K562 (cell line): ENCODE data around the gene TCP10L. TPM values are rescaled to one million over a fixed set of nuclear protein-coding genes. Genes with fewer than 3 reads are reported as not detected.

ENCODE experiments used
- EP400 ChIP-seq: fragments of 450-650 bp; IDR thresholded peaks from 2 replicates; pipeline ENCODE4 v1.6.1; 2017; ENCODE audit warnings: antibody characterized with exemption, mild to moderate bottlenecking, moderate library complexity
- RBM22 ChIP-seq: fragments of 200-400 bp; formaldehyde crosslinking; IDR thresholded peaks from 2 replicates; pipeline ENCODE4 v1.6.1; 2018; ENCODE audit warnings: low read length, low read depth; ENCODE audit not compliant: poor library complexity, severe bottlenecking
- U2AF1 ChIP-seq: fragments of 200-400 bp; formaldehyde crosslinking; optimal IDR thresholded peaks from 2 replicates; pipeline ENCODE3; 2017; ENCODE audit warnings: mild to moderate bottlenecking, low read depth, low read length, moderate library complexity
- ZNF76 ChIP-seq: fragments of 250-450 bp; sonication (Bioruptor Pico); IDR thresholded peaks from 2 replicates; pipeline ENCODE4 v1.4.0; 2020; ENCODE audit warnings: mild to moderate bottlenecking, moderate library complexity, borderline replicate concordance
- polyA plus RNA-seq, 8 experiments: library from polyadenylated mRNA; depleted of rRNA in 4 of 8; stranded (reverse) in 5 of 8; unstranded in 3 of 8; fragments of >200 nt; fragmentation: Nextera tagmentation in 2 of 8; fragmentation: Illumina TruSeq in 1 of 8; extraction: Ambion mirVana in 2 of 8; extraction: Trizol in 1 of 8; gene quantifications; 2 replicates each; pipeline versions ENCODE4 v1.2.1 to v1.2.3, GENCODE V29; 2011 to 2014; ENCODE audit warnings: inconsistent platforms in 1 of 8, missing spikeins in 1 of 8
- total RNA-seq, 7 experiments: library from RNA; depleted of rRNA in 6 of 7; stranded (reverse); fragments of >200 nt in 6 of 7; fragmentation: Illumina TruSeq in 2 of 7; extraction: Trizol in 2 of 7; gene quantifications; 2 replicates each; pipeline versions ENCODE4 v1.2.1 to v1.2.3, GENCODE V29; 2011 to 2021; ENCODE audit warnings: low replicate concordance in 1 of 7
- TF ChIP-seq, protein P1 (sequence below): fragments of 450-650 bp; IDR thresholded peaks from 2 replicates; pipeline ENCODE4 v1.6.1; 2016; ENCODE audit warnings: low read depth
- TF ChIP-seq, protein P2 (sequence below): fragments of 200-600 bp; sonication (generic); IDR thresholded peaks from one replicate; pipeline ENCODE4 v1.6.1; 2012; ENCODE audit warnings: mild to moderate bottlenecking, low read depth, low read length, inconsistent platforms

TCP10L gene
- total and polyA plus RNA-seq, 9 of the 15 experiments (the other 6 are each of a cell fraction or from before 2014, with no cell fraction given): 0.34 to 0.91 (median 0.56) TPM; not detected in 2

DNA sequence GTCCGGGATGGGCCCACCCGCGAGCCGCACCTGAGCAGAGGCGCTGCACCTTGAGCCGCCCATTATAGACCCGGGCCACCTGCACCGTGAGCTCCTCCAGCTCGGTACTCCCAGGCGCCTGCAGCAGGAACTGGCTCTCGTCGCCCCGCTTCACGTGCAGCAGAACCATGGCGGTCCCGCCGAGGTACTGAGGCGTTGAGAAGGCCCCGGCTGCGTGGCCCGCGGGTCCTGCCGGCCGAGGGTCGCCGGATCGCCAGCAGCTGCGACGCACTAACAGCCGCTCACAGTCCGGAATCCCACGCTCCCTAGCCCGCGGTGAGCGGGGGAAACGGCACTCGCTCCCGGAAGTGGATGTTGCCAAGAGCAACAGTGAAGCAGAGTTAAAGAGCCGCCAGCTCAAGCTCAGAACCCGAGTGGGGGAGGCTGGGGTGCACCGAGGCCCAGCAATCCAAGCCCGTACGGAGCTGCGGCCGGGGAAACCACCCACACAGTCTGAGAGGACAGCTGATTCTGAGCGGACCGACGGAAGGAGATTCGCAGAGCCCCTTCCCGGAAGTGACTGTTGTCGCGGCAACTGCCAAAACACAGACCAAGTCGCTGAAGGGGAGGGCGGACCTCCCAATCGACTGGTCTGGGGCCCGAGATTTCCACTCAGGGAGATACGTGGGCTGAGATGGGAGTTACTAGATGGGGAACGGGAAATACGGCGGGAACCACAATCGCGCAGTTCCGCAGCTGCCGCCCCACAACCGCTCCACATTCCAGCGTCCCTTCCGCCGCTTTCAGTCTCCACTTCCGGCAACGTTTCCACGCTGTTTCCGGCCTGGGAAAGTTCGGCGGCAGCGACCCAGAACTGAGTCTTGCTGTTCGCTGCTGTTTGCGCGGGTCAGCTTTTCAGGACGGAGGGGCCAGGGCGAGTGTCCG, 27.0 kb upstream of the TCP10L start, which contains the start of gene CFAP298 (continued):
- TF ChIP-seq, protein P1, sequence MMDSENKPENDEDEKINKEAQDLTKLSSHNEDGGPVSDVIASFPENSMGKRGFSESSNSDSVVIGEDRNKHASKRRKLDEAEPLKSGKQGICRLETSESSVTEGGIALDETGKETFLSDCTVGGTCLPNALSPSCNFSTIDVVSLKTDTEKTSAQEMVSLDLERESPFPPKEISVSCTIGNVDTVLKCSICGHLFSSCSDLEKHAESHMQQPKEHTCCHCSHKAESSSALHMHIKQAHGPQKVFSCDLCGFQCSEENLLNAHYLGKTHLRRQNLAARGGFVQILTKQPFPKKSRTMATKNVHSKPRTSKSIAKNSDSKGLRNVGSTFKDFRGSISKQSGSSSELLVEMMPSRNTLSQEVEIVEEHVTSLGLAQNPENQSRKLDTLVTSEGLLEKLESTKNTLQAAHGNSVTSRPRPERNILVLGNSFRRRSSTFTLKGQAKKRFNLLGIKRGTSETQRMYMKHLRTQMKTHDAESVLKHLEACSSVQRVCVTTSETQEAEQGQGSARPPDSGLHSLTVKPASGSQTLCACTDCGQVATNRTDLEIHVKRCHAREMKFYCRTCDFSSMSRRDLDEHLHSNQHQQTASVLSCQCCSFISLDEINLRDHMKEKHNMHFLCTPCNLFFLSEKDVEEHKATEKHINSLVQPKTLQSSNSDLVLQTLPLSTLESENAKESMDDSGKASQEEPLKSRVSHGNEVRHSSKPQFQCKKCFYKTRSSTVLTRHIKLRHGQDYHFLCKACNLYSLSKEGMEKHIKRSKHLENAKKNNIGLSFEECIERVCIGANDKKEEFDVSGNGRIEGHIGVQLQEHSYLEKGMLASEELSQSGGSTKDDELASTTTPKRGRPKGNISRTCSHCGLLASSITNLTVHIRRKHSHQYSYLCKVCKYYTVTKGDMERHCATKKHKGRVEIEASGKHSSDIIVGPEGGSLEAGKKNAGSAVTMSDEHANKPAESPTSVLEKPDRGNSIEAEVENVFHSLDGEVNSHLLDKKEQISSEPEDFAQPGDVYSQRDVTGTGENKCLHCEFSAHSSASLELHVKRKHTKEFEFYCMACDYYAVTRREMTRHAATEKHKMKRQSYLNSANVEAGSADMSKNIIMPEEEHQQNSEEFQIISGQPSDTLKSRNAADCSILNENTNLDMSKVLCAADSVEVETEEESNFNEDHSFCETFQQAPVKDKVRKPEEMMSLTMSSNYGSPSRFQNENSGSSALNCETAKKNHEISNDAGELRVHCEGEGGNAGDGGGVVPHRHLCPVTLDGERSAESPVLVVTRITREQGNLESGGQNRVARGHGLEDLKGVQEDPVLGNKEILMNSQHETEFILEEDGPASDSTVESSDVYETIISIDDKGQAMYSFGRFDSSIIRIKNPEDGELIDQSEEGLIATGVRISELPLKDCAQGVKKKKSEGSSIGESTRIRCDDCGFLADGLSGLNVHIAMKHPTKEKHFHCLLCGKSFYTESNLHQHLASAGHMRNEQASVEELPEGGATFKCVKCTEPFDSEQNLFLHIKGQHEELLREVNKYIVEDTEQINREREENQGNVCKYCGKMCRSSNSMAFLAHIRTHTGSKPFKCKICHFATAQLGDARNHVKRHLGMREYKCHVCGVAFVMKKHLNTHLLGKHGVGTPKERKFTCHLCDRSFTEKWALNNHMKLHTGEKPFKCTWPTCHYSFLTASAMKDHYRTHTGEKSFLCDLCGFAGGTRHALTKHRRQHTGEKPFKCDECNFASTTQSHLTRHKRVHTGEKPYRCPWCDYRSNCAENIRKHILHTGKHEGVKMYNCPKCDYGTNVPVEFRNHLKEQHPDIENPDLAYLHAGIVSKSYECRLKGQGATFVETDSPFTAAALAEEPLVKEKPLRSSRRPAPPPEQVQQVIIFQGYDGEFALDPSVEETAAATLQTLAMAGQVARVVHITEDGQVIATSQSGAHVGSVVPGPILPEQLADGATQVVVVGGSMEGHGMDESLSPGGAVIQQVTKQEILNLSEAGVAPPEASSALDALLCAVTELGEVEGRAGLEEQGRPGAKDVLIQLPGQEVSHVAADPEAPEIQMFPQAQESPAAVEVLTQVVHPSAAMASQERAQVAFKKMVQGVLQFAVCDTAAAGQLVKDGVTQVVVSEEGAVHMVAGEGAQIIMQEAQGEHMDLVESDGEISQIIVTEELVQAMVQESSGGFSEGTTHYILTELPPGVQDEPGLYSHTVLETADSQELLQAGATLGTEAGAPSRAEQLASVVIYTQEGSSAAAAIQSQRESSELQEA: peak; percentile 34; the same call in 1 of the 2 replicates
- peak; percentile 94 for TF ChIP-seq EP400
- TF ChIP-seq ZNF76 (CRISPR knock-in tag): peak; percentile 9; the same call in 1 of the 2 replicates
- TF ChIP-seq RBM22: peak; percentile 97
- no peak for TF ChIP-seq U2AF1
- TF ChIP-seq, protein P2, sequence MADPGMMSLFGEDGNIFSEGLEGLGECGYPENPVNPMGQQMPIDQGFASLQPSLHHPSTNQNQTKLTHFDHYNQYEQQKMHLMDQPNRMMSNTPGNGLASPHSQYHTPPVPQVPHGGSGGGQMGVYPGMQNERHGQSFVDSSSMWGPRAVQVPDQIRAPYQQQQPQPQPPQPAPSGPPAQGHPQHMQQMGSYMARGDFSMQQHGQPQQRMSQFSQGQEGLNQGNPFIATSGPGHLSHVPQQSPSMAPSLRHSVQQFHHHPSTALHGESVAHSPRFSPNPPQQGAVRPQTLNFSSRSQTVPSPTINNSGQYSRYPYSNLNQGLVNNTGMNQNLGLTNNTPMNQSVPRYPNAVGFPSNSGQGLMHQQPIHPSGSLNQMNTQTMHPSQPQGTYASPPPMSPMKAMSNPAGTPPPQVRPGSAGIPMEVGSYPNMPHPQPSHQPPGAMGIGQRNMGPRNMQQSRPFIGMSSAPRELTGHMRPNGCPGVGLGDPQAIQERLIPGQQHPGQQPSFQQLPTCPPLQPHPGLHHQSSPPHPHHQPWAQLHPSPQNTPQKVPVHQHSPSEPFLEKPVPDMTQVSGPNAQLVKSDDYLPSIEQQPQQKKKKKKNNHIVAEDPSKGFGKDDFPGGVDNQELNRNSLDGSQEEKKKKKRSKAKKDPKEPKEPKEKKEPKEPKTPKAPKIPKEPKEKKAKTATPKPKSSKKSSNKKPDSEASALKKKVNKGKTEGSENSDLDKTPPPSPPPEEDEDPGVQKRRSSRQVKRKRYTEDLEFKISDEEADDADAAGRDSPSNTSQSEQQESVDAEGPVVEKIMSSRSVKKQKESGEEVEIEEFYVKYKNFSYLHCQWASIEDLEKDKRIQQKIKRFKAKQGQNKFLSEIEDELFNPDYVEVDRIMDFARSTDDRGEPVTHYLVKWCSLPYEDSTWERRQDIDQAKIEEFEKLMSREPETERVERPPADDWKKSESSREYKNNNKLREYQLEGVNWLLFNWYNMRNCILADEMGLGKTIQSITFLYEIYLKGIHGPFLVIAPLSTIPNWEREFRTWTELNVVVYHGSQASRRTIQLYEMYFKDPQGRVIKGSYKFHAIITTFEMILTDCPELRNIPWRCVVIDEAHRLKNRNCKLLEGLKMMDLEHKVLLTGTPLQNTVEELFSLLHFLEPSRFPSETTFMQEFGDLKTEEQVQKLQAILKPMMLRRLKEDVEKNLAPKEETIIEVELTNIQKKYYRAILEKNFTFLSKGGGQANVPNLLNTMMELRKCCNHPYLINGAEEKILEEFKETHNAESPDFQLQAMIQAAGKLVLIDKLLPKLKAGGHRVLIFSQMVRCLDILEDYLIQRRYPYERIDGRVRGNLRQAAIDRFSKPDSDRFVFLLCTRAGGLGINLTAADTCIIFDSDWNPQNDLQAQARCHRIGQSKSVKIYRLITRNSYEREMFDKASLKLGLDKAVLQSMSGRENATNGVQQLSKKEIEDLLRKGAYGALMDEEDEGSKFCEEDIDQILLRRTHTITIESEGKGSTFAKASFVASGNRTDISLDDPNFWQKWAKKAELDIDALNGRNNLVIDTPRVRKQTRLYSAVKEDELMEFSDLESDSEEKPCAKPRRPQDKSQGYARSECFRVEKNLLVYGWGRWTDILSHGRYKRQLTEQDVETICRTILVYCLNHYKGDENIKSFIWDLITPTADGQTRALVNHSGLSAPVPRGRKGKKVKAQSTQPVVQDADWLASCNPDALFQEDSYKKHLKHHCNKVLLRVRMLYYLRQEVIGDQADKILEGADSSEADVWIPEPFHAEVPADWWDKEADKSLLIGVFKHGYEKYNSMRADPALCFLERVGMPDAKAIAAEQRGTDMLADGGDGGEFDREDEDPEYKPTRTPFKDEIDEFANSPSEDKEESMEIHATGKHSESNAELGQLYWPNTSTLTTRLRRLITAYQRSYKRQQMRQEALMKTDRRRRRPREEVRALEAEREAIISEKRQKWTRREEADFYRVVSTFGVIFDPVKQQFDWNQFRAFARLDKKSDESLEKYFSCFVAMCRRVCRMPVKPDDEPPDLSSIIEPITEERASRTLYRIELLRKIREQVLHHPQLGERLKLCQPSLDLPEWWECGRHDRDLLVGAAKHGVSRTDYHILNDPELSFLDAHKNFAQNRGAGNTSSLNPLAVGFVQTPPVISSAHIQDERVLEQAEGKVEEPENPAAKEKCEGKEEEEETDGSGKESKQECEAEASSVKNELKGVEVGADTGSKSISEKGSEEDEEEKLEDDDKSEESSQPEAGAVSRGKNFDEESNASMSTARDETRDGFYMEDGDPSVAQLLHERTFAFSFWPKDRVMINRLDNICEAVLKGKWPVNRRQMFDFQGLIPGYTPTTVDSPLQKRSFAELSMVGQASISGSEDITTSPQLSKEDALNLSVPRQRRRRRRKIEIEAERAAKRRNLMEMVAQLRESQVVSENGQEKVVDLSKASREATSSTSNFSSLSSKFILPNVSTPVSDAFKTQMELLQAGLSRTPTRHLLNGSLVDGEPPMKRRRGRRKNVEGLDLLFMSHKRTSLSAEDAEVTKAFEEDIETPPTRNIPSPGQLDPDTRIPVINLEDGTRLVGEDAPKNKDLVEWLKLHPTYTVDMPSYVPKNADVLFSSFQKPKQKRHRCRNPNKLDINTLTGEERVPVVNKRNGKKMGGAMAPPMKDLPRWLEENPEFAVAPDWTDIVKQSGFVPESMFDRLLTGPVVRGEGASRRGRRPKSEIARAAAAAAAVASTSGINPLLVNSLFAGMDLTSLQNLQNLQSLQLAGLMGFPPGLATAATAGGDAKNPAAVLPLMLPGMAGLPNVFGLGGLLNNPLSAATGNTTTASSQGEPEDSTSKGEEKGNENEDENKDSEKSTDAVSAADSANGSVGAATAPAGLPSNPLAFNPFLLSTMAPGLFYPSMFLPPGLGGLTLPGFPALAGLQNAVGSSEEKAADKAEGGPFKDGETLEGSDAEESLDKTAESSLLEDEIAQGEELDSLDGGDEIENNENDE: peak; percentile 73
